ENCODE results near the gene PEAK1.
A peak's percentile ranks its signal among the peaks of the same experiment; 100 is the strongest.

Gene PEAK1

GRCh38 chr15:77419836-77420609 is at the start of gene PEAK1:
Gene PEAK1, minus strand, starts transcription at chr15:77420104. Its CDS starts 238,178 bp downstream, at chr15:77181926.
- no peak for TF ChIP-seq CTCF (IDR thresholded peaks at IDR 0.05; ENCODE audit: low read length, missing control alignments)
- H3K4me3 ChIP-seq (replicated peaks; ENCODE audit: low read depth, low read length): peak within 1 kb of the TSS; percentile 91
- DNase-seq (ENCODE audit: low read depth): peak; percentile 99

DNA sequence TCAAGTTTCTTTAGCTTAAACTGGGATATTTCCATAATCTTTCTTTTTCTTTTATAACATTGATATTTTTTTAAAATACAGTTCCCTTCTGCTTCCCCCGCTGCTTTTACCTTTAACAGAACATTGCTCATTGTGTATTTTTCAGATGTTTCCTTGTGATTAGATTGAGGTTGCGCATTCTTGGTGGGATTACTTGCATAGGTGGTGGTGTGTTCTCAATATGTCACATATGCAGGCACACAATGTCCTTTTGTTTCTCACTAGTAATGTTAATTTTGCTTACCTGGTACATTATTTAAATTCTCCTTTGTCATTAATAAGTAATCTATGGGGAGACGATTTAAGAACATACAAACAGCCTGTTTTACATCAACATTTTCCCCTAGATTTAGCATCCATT is 49.0 kb upstream of the PEAK1 start:
- no peak overlapping the region for H3K4me3 ChIP-seq (replicated peaks; ENCODE audit: low read depth, low read length)
- DNase-seq (ENCODE audit: low read depth): no peak
- no peak for TF ChIP-seq CTCF (IDR thresholded peaks at IDR 0.05; ENCODE audit: low read length, missing control alignments)

- no peak for DNase-seq (ENCODE audit: low read depth)
- no peak for TF ChIP-seq CTCF (IDR thresholded peaks at IDR 0.05; ENCODE audit: low read length, missing control alignments)
- H3K4me3 ChIP-seq (replicated peaks; ENCODE audit: low read depth, low read length): no peak overlapping the region
These were observed 46.6 kb upstream of the PEAK1 start for GRCh38 chr15:77466521-77466920.

DNA sequence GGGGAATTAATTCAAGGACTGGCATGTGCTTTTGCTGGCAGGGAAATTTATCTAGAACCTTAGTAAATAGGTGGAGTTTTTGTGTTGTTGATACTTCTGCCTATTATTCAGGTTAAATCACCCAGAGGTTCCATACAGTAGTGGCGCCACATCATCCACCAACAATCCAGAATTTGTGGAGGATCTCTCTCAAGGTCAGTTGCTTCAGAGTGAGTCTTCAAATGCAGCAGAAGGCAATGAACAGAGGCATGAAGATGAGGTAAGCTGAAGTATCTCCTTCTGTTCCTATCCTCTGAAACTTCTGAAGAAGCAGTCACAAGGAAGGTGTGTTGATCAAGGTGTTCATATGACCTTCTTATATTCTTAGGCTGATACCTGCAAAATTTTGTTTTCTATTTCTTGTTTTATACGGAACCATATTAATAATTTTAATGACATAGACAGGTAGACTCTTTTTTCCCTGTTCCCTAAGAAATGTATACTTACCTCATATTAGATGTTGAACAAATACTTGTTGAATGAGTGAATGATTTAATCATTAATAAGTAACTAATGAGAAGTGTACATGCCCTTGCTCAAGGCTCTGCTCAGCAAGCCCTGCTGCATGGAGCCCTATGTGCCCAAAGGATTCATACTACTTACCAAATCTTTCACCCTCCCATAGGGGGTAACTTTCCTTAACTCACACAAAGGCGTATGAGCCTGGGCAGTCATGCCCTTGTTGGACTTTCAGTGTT is 44.4 kb upstream of the PEAK1 start:
- no peak for DNase-seq (ENCODE audit: low read depth)
- TF ChIP-seq CTCF (IDR thresholded peaks at IDR 0.05; ENCODE audit: low read length, missing control alignments): no peak
- no peak overlapping the region for H3K4me3 ChIP-seq (replicated peaks; ENCODE audit: low read depth, low read length)

GRCh38 chr15:77461486-77461885 is 41.6 kb upstream of the PEAK1 start:
- H3K4me3 ChIP-seq (replicated peaks; ENCODE audit: low read depth, low read length): no peak overlapping the region
- no peak for TF ChIP-seq CTCF (IDR thresholded peaks at IDR 0.05; ENCODE audit: low read length, missing control alignments)
- no peak for DNase-seq (ENCODE audit: low read depth)

GRCh38 chr15:77459031-77459430 is 39.1 kb upstream of the PEAK1 start:
- no peak overlapping the region for H3K4me3 ChIP-seq (replicated peaks; ENCODE audit: low read depth, low read length)
- no peak for TF ChIP-seq CTCF (IDR thresholded peaks at IDR 0.05; ENCODE audit: low read length, missing control alignments)
- no peak for DNase-seq (ENCODE audit: low read depth)
